Tibial artery (tissue), 4 donors: ENCODE results near the gene PRPF8.

ENCODE experiments used
- DNase-seq, 2 donors: peaks; one replicate each; pipeline ENCODE4 v3.0.0-alpha.2; 2019
- H3K27ac ChIP-seq, 2 donors: fragments of 200-600 bp; sonication (generic) in 1 of 2; 1 replicate in 1 of 2; 2 replicates in 1 of 2; pipeline ENCODE4 v1.5.1; 2018 to 2019; ENCODE audit warnings: mild to moderate bottlenecking in 1 of 2
- H3K27me3 ChIP-seq, 2 donors: fragments of 200-600 bp; sonication (generic) in 1 of 2; one replicate each; pipeline versions ENCODE4 v1.5.1 to v1.6.0; 2016 to 2019
- H3K36me3 ChIP-seq, 3 donors: fragments of 200-600 bp; sonication (generic) in 2 of 3; one replicate each; pipeline ENCODE4 v1.5.1; 2016 to 2019; ENCODE audit warnings: mild to moderate bottlenecking in 2 of 3
- H3K4me1 ChIP-seq, 4 donors: fragments of 200-600 bp; sonication (generic) in 2 of 4; 1 replicate in 3 of 4; 2 replicates in 1 of 4; pipeline ENCODE4 v1.5.1; 2016 to 2019
- H3K4me3 ChIP-seq, 2 donors: fragments of 200-600 bp; sonication (generic) in 1 of 2; 1 replicate in 1 of 2; 2 replicates in 1 of 2; pipeline ENCODE4 v1.5.1; 2018 to 2019; ENCODE audit warnings: mild to moderate bottlenecking in 2 of 2
- H3K9me3 ChIP-seq, 3 donors: fragments of 200-600 bp; sonication (generic) in 1 of 3; one replicate each; pipeline ENCODE4 v1.5.1; 2016 to 2019
- intact Hi-C: fragments of 100-400 bp; cut with DNase I; formaldehyde crosslinking; loops from one replicate; pipeline ENCODE4 v1.15.0; 2023; ENCODE audit warnings: low total_unique reads
- TF ChIP-seq, protein P1 (sequence below), 2 experiments: fragments of 200-600 bp in 1 of 2; fragments of 450-650 bp in 1 of 2; IDR thresholded peaks; one replicate each; pipeline ENCODE4 v1.5.1; 2017 to 2019; ENCODE audit warnings: antibody characterized with exemption in 2 of 2, mild to moderate bottlenecking in 1 of 2, moderate library complexity in 1 of 2

Gene PRPF8

DNA sequence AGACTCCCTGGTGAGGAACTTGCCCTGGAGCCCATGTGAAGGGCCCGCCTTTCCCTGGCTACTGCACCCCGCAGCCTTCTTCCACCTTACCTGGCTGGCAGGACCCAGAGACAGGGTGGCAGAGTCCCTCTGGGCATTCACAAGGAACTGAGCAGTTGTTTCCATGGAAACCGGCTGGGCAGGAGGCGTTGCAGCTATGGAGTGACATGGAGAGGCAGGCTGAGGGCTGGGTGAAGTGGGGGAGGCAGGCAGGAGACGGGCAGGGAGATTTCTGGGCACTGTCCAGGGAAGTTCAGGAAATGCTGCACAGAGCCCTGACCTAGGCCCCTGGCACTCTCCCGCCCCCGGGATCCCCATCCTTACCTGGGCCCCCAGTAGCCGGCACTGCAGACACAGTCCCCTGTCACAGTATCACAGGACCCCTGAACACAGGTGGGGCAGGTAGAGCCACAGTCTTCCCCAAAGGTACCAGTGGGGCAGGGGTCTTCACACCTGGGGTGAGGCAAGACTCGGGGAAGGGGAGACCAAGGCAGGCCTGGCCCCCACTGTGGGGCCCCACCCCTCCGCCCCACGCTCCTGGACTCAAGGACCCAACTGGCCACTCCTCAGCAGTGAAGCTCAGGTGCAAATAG, 45.0 kb downstream of the PRPF8 start:
- Histone ChIP-seq H3K4me3 (no peak overlapping the region), H3K27me3 (no peaks in the 10 kb centered on the region), H3K27ac (no peak overlapping the region), H3K4me1 (peaks cover 0 to 19% (median 10%) of the 10 kb centered on the region in 4 donors), H3K36me3 (peaks cover 0 to 7% (median 0%) of the 10 kb centered on the region in 3 donors), H3K9me3 (no peaks in the 10 kb centered on the region)
- no peak for DNase-seq
- intact Hi-C loops: loop anchor here (10.0 kb wide), 1 partner anchor 375 kb away; no protein-coding TSS in a partner anchor
- TF ChIP-seq, protein P1, sequence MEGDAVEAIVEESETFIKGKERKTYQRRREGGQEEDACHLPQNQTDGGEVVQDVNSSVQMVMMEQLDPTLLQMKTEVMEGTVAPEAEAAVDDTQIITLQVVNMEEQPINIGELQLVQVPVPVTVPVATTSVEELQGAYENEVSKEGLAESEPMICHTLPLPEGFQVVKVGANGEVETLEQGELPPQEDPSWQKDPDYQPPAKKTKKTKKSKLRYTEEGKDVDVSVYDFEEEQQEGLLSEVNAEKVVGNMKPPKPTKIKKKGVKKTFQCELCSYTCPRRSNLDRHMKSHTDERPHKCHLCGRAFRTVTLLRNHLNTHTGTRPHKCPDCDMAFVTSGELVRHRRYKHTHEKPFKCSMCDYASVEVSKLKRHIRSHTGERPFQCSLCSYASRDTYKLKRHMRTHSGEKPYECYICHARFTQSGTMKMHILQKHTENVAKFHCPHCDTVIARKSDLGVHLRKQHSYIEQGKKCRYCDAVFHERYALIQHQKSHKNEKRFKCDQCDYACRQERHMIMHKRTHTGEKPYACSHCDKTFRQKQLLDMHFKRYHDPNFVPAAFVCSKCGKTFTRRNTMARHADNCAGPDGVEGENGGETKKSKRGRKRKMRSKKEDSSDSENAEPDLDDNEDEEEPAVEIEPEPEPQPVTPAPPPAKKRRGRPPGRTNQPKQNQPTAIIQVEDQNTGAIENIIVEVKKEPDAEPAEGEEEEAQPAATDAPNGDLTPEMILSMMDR (IDR thresholded peaks at IDR 0.05): no peak

DNA sequence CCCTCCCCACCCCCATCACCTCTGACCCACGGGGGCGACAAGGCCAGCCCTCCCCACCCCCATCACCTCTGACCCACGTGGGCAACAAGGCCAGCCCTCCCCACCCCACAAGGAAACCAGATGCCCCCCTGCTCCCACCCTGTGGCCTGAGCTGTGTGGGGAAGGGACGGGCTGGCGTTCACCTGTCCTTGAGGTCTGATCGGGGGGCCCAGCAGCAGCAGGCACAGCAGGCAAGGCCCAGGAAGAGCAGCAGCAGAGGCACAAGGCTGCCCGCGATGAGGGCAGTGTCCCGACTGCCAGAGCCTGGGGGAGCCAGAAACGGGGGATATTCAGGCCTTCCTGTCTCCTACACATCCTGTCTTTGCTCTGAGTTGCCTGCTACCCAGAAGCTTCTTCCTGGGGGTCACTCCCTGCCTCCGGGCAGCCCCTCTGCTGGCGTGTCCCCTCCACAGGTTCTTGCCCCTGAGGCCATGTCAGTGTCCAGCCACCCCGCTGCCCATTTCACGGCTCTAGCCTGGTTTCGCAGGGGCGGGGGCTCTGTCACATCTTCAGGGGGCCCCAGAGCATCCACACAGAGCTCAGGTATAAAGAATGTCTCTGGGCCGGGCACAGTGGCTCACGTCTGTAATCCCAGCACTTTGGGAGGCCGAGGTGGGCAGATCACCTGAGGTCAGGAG, 45.9 kb downstream of the PRPF8 start:
- intact Hi-C loops: no loop called here
- no peaks in the 10 kb centered on the region for H3K27me3 ChIP-seq
- DNase-seq: no peak
- H3K27ac ChIP-seq: no peak overlapping the region
- peaks cover 0 to 10% (median 5%) of the 10 kb centered on the region in 4 donors for H3K4me1 ChIP-seq
- TF ChIP-seq, protein P1 (IDR thresholded peaks at IDR 0.05): no peak
- H3K36me3 ChIP-seq: peaks cover 0 to 7% (median 0%) of the 10 kb centered on the region in 3 donors
- no peak overlapping the region for H3K4me3 ChIP-seq
- no peaks in the 10 kb centered on the region for H3K9me3 ChIP-seq

DNA sequence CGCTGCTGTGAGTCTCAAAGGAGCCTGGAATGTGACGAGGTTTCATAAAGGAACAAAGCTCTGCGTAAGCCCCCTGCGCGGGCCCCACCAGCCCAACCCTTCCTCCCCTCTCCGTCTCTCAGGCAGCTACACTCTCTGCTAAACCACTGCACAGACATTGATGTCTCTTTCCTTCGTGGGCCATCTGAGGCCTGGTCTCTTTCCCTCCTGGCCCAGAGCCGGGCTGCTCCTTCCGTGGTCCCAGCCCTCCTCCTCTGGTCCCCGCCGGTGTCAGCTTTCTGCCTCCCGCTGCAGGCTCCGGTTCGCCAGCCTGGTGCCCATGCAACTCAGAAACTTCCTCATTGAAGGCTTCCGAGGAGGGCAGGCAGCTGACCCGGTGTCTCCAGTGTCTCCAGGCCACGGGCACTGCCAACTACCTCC, 46.5 kb downstream of the PRPF8 start:
- H3K36me3 ChIP-seq: peaks cover 0 to 7% (median 0%) of the 10 kb centered on the region in 3 donors
- intact Hi-C loops: no loop called here
- TF ChIP-seq, protein P1 (IDR thresholded peaks at IDR 0.05): no peak

DNA sequence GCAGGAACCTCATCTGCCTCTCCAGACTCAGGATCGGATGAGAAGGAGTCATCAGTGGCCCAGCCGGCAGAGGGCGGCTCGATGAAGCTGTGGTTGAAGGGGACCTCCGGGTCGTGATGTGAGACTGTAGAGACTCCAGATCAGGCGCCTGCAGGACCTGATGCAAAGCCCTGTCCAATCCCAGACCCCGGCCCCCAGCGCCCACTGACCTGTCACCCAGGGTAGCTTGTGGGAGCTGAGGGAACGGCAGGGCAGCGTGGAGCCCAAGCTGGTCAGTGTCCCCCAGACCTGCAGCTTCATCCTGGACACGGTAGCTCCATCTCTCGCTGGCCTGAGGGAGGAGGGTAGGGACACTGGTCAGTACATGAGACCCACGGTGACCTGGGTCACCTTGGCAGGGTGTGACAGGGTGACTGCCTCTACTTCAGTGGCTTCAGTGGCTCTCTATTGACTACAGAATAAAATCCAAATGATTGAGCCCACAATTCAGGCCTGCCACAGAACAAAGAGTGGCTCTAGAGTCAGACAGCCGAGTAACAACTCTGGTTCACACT, 47.9 kb downstream of the PRPF8 start:
- Histone ChIP-seq H3K36me3 (peaks cover 0 to 7% (median 0%) of the 10 kb centered on the region in 3 donors), H3K4me1 (peaks cover 0 to 4% (median 0%) of the 10 kb centered on the region in 4 donors), H3K27ac (no peak overlapping the region), H3K4me3 (no peak overlapping the region), H3K9me3 (no peaks in the 10 kb centered on the region), H3K27me3 (no peaks in the 10 kb centered on the region)
- intact Hi-C loops: no loop called here
- DNase-seq: no peak
- TF ChIP-seq, protein P1 (IDR thresholded peaks at IDR 0.05): no peak

More for the DNA sequence above, 46.5 kb downstream of the PRPF8 start:
- Histone ChIP-seq H3K9me3 (no peaks in the 10 kb centered on the region), H3K4me3 (no peak overlapping the region), H3K27ac (no peak overlapping the region), H3K27me3 (no peaks in the 10 kb centered on the region), H3K4me1 (peaks cover 0 to 4% (median 0%) of the 10 kb centered on the region in 4 donors)
- no peak for DNase-seq

DNA sequence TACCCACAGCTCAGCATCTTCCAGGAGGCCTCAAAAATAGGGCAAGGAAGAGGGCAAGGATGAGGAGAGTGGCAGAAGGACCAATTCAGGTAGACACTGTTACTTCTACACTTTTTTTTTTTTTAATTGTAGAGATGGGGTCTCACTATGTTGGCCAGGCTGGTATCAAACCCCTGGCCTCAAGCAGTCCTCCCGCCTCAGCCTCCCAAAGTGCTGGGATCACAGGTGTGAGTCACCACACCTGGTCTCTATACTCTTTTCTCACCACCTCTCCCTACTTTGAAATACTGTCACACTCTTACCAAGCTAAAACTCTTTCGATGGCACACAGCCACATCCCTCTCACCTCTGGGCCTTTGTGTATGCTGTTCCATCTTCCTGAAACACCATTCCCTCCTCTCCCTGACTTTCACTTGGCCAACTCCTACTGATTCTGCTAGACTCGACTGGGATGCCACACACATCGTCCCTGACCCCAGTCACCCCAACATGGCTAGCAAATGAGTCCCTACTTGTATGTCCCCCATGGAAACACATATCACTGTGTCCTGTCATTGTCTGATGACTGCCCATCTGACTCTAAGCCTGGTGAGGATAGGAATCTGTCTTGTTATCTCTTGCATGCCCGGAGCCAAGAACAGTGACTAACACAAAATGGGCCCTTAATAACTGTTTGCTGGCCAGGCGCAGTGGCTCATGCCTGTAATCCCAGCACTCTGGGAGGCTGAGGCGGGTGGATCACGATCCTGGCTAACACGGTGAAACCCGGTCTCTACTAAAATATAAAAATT, 48.8 kb downstream of the PRPF8 start:
- no peaks in the 10 kb centered on the region for H3K9me3 ChIP-seq
- DNase-seq: no peak
- TF ChIP-seq, protein P1 (IDR thresholded peaks at IDR 0.05): no peak
- peaks cover 0 to 4% (median 0%) of the 10 kb centered on the region in 4 donors for H3K4me1 ChIP-seq
- no peak overlapping the region for H3K27ac ChIP-seq
- H3K36me3 ChIP-seq: peaks cover 0 to 7% (median 0%) of the 10 kb centered on the region in 3 donors
- no peak overlapping the region for H3K4me3 ChIP-seq
- intact Hi-C loops: no loop called here
- H3K27me3 ChIP-seq: no peaks in the 10 kb centered on the region
